ENCODE data around the gene TM4SF18. TPM values are rescaled to one million over a fixed set of nuclear protein-coding genes. Genes with fewer than 3 reads are reported as not detected.

Gene TM4SF18
- polyA plus RNA-seq, 1 donor (not counting 4 experiments of a cell fraction or from before 2014, with no cell fraction given): not detected

- dilution Hi-C loops (cut with MboI; ENCODE audit: extremely low pct_ligation_motif_present, low sequenced_read_pairs): no loop called here
- Histone ChIP-seq H3K9me1 (ENCODE audit: control insufficient read depth, extremely low read depth, insufficient read depth, low read length) (no peaks in the 10 kb centered on the region), H3K9me3 (ENCODE audit: control insufficient read depth, low read depth, low read length) (no peaks in the 10 kb centered on the region), H2AFZ (ENCODE audit: control insufficient read depth, low read length) (no peak overlapping the region), H3K9ac (ENCODE audit: control insufficient read depth, extremely low read depth, insufficient read depth, low read length) (no peak overlapping the region), H3K4me2 (ENCODE audit: control insufficient read depth, extremely low read depth, insufficient read depth, low read depth, low read length) (no peak overlapping the region), H3K36me3 (ENCODE audit: control insufficient read depth in 2 of 2, extremely low read depth in 1 of 2, insufficient read depth in 2 of 2, low read length in 2 of 2) (no peaks in the 10 kb centered on the region), H3K4me1 (ENCODE audit: control insufficient read depth, extremely low read depth, insufficient read depth, low read length) (peaks cover 24% of the 10 kb centered on the region), H3K79me2 (ENCODE audit: control insufficient read depth, insufficient read depth, low read length) (no peaks in the 10 kb centered on the region), H3K4me3 (ENCODE audit: control insufficient read depth in 2 of 3, extremely low read depth in 1 of 3, insufficient read depth in 2 of 3, low read depth in 1 of 3, low read length in 3 of 3) (no peak overlapping the region), H3K27me3 (ENCODE audit: control insufficient read depth, extremely low read depth, insufficient read depth, low read length) (no peaks in the 10 kb centered on the region), H4K20me1 (ENCODE audit: control insufficient read depth, extremely low read depth, insufficient read depth, low read length) (no peaks in the 10 kb centered on the region), H3K27ac (ENCODE audit: control insufficient read depth, insufficient read depth, low read length) (no peak overlapping the region)
- no peak for DNase-seq (ENCODE audit: low read depth, low spot score)
- TF ChIP-seq EZH2 (IDR thresholded peaks at IDR 0.05; ENCODE audit: low read length) (no peak), CTCF (optimal IDR thresholded peaks at IDR 0.05 in 1 of 3, IDR thresholded peaks at IDR 0.05 in 1 of 3, conservative IDR thresholded peaks at IDR 0.05 in 1 of 3; ENCODE audit: extremely low read depth in 1 of 3, insufficient read depth in 2 of 3, low read length in 3 of 3) (no peak)
- no peak for FAIRE-seq
Observed at GRCh38 chr3:149296972-149297371, 36.5 kb downstream of the TM4SF18 start.

- no peaks in the 10 kb centered on the region for H3K27me3 ChIP-seq (ENCODE audit: control insufficient read depth, extremely low read depth, insufficient read depth, low read length)
- DNase-seq (ENCODE audit: low read depth, low spot score) (no peak), FAIRE-seq (no peak)
- H2AFZ ChIP-seq (ENCODE audit: control insufficient read depth, low read length): no peak overlapping the region
- H3K4me3 ChIP-seq (ENCODE audit: control insufficient read depth in 2 of 3, extremely low read depth in 1 of 3, insufficient read depth in 2 of 3, low read depth in 1 of 3, low read length in 3 of 3): no peak overlapping the region
- H3K4me1 ChIP-seq (ENCODE audit: control insufficient read depth, extremely low read depth, insufficient read depth, low read length): peaks cover under 1% of the 10 kb centered on the region
- H3K9me1 ChIP-seq (ENCODE audit: control insufficient read depth, extremely low read depth, insufficient read depth, low read length): no peaks in the 10 kb centered on the region
- no peaks in the 10 kb centered on the region for H3K79me2 ChIP-seq (ENCODE audit: control insufficient read depth, insufficient read depth, low read length)
- no peaks in the 10 kb centered on the region for H3K36me3 ChIP-seq (ENCODE audit: control insufficient read depth in 2 of 2, extremely low read depth in 1 of 2, insufficient read depth in 2 of 2, low read length in 2 of 2)
- H3K27ac ChIP-seq (ENCODE audit: control insufficient read depth, insufficient read depth, low read length): no peak overlapping the region
- TF ChIP-seq EZH2 (IDR thresholded peaks at IDR 0.05; ENCODE audit: low read length) (no peak), CTCF (optimal IDR thresholded peaks at IDR 0.05 in 1 of 3, IDR thresholded peaks at IDR 0.05 in 1 of 3, conservative IDR thresholded peaks at IDR 0.05 in 1 of 3; ENCODE audit: extremely low read depth in 1 of 3, insufficient read depth in 2 of 3, low read length in 3 of 3) (no peak)
- dilution Hi-C loops (cut with MboI; ENCODE audit: extremely low pct_ligation_motif_present, low sequenced_read_pairs): no loop called here
- no peaks in the 10 kb centered on the region for H3K9me3 ChIP-seq (ENCODE audit: control insufficient read depth, low read depth, low read length)
- no peak overlapping the region for H3K4me2 ChIP-seq (ENCODE audit: control insufficient read depth, extremely low read depth, insufficient read depth, low read depth, low read length)
- H3K9ac ChIP-seq (ENCODE audit: control insufficient read depth, extremely low read depth, insufficient read depth, low read length): no peak overlapping the region
- H4K20me1 ChIP-seq (ENCODE audit: control insufficient read depth, extremely low read depth, insufficient read depth, low read length): no peaks in the 10 kb centered on the region
Observed at GRCh38 chr3:149292666-149293065, 40.8 kb downstream of the TM4SF18 start.
